SK-N-SH (cell line): ENCODE data around the gene FOXP2.

Experiments
- CTCF ChIP-seq: fragments of 200-600 bp; sonication (generic); IDR thresholded peaks from 2 replicates; pipeline ENCODE4 v1.6.1; 2017; ENCODE audit warnings: antibody characterized with exemption, mild to moderate bottlenecking, moderate library complexity
- FOXM1 ChIP-seq: IDR thresholded peaks from 2 replicates; pipeline ENCODE4 v1.4.0; 2012; ENCODE audit warnings: low read depth, mild to moderate bottlenecking
- POLR2AphosphoS5 ChIP-seq: IDR thresholded peaks from 2 replicates; pipeline ENCODE4 v1.6.1; 2012; ENCODE audit warnings: low read depth, low read length

- TF ChIP-seq POLR2AphosphoS5 (no peak), CTCF (no peak), FOXM1 (no peak)
Observed at GRCh38 chr7:114710499-114710898, 295.9 kb downstream of the FOXP2 start.
